Measurements from ENCODE around the gene CA4. TPM values are rescaled to one million over a fixed set of nuclear protein-coding genes. Genes with fewer than 3 reads are reported as not detected.

Gene CA4
- total RNA-seq (2022; extraction: Qiagen RNA extraction; ENCODE audit: low read depth): 0.24 TPM in 1 of 5 replicates, not detected in the others

DNA sequence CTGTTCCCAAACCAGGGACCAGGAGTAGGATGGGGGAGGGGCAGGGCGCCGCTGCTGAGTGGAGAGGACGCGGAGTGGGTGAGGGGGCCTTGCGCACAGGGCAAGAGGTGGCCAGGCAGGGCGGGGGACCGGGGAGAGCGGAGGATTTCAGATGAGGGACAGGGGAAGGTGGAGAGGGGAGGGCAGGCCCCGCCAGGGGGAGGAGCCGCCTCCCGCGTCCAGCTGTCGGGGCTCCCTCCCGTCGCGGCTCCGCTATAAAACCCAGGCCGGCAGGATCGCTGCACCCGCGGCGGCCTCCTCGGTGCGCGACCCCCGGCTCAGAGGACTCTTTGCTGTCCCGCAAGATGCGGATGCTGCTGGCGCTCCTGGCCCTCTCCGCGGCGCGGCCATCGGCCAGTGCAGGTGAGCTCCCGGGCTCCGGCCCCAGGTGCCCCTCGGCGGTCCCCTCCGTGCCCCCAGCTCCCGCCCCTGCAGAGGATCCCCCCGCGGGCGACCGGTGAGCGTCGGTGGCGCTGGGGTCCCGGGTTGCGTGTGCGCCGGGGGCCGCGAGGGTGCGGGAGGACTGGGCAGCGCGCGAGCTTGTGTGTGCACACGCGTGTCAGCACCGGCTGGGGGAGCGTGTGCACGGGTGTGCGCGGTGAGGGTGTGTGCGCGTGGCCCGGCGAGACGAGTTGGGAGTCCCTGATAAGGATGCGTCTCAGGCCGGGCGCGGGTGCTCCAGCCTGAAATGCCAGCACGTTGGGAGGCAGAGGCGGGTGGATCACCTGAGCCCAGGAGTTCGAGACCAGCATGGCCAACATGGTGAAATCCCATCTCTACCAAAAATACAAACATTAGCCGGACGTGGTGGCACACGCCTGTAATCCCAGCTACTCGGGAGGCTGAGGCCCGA, at the start of gene CA4:
CA4 (plus strand) TSS at position 283 of the 892 bp plus-strand sequence; CDS start at position 345, 62 bp downstream.

Other genes with a start within 250 kb of the CA4 start
- 10.7 to 14.0 TPM (median 13.6 TPM) in 5 replicates for gene RNFT1, start 185.2 kb upstream of the CA4 start, total RNA-seq (2022; extraction: Qiagen RNA extraction; ENCODE audit: low read depth)
- gene HEATR6, start 71.1 kb upstream of the CA4 start, total RNA-seq (2022; extraction: Qiagen RNA extraction; ENCODE audit: low read depth): 18.3 to 20.8 TPM (median 19.3 TPM) in 5 replicates
- gene USP32, start 242.2 kb downstream of the CA4 start, total RNA-seq (2022; extraction: Qiagen RNA extraction; ENCODE audit: low read depth): 30.9 to 38.6 TPM (median 35.4 TPM) in 5 replicates

Measured in A549 treated with ZK216348 at 1 μM for 4 hours (cell line).